Osteocyte (in vitro differentiated cells): ENCODE measurements around the gene NINL. TPM values are rescaled to one million over a fixed set of nuclear protein-coding genes. Genes with fewer than 3 reads are reported as not detected.
"Not testable (repeated sequence)": the region's sequence is repeated elsewhere in the genome, so short reads cannot be mapped to it uniquely, and the experiment has no call there.

Source experiments
- DNase-seq: peaks from one replicate; pipeline ENCODE4 v3.0.0; 2021; ENCODE audit warnings: mixed read lengths; ENCODE audit not compliant: unreplicated experiment; ENCODE audit errors: extremely low spot score
- H3K27ac Mint-ChIP-seq: one replicate; pipeline ENCODE4 v1.8.0; 2021; ENCODE audit warnings: mild to moderate bottlenecking, mixed read lengths; ENCODE audit not compliant: unreplicated experiment
- H3K27me3 Mint-ChIP-seq: one replicate; pipeline ENCODE4 v1.8.0; 2021; ENCODE audit warnings: mixed read lengths; ENCODE audit not compliant: unreplicated experiment
- H3K36me3 Mint-ChIP-seq: one replicate; pipeline ENCODE4 v1.8.0; 2021; ENCODE audit warnings: mixed read lengths; ENCODE audit not compliant: unreplicated experiment
- H3K4me1 Mint-ChIP-seq: one replicate; pipeline ENCODE4 v1.8.0; 2021; ENCODE audit warnings: mixed read lengths; ENCODE audit not compliant: unreplicated experiment
- H3K4me3 Mint-ChIP-seq: one replicate; pipeline ENCODE4 v1.8.0; 2021; ENCODE audit warnings: mild to moderate bottlenecking, moderate library complexity, mixed read lengths; ENCODE audit not compliant: unreplicated experiment
- H3K9me3 Mint-ChIP-seq: one replicate; pipeline ENCODE4 v1.8.0; 2021; ENCODE audit warnings: mixed read lengths; ENCODE audit not compliant: unreplicated experiment
- CTCF ChIP-seq: fragments of 200-600 bp; sonication (generic); IDR thresholded peaks from 2 replicates; pipeline ENCODE4 v1.5.0; 2021; ENCODE audit warnings: antibody characterized with exemption, mild to moderate bottlenecking, moderate library complexity
- total RNA-seq: library from RNA; stranded (reverse); gene quantifications from 2 replicates; pipeline ENCODE4 v1.2.1, GENCODE V29; 2021

Gene NINL
- total RNA-seq, 1 donor from 2014 or later = 20.8 TPM

- Mint-ChIP-seq H3K27me3 (no peaks in the 10 kb centered on the region), H3K27ac (peak overlapping the region; percentile 88), H3K36me3 (peaks cover 60% of the 10 kb centered on the region), H3K4me1 (peaks cover 27% of the 10 kb centered on the region), H3K4me3 (no peak overlapping the region), H3K9me3 (peaks cover 6% of the 10 kb centered on the region)
- no peak for TF ChIP-seq CTCF
- DNase-seq = no peak
Measured at GRCh38 chr20:25509084-25509483, 76.2 kb downstream of the NINL start.

- no peaks in the 10 kb centered on the region for H3K27me3 Mint-ChIP-seq
- no peak for TF ChIP-seq CTCF
- H3K4me1 Mint-ChIP-seq = peaks cover 27% of the 10 kb centered on the region
- peaks cover 53% of the 10 kb centered on the region for H3K36me3 Mint-ChIP-seq
- H3K4me3 Mint-ChIP-seq = no peak overlapping the region
- peak overlapping the region; percentile 88 for H3K27ac Mint-ChIP-seq
- no peak for DNase-seq
- no peaks in the 10 kb centered on the region for H3K9me3 Mint-ChIP-seq
Measured at GRCh38 chr20:25508083-25508770, 77.1 kb downstream of the NINL start.

GRCh38 chr20:25507385-25508082 lies 77.8 kb downstream of the NINL start:
- peaks cover 49% of the 10 kb centered on the region for H3K36me3 Mint-ChIP-seq
- no peaks in the 10 kb centered on the region for H3K27me3 Mint-ChIP-seq
- H3K4me3 Mint-ChIP-seq = no peak overlapping the region
- TF ChIP-seq CTCF = no peak
- peaks cover 27% of the 10 kb centered on the region for H3K4me1 Mint-ChIP-seq
- peak overlapping the region; percentile 88 for H3K27ac Mint-ChIP-seq
- DNase-seq = no peak
- no peaks in the 10 kb centered on the region for H3K9me3 Mint-ChIP-seq

GRCh38 chr20:25504366-25505135 lies 80.8 kb downstream of the NINL start:
- no peak for TF ChIP-seq CTCF
- Mint-ChIP-seq H3K36me3 (peaks cover 34% of the 10 kb centered on the region), H3K4me1 (peaks cover 27% of the 10 kb centered on the region), H3K4me3 (no peak overlapping the region), H3K27ac (no peak overlapping the region), H3K9me3 (no peaks in the 10 kb centered on the region), H3K27me3 (no peaks in the 10 kb centered on the region)
- DNase-seq = no peak

- no peak for TF ChIP-seq CTCF
- no peak overlapping the region for H3K27ac Mint-ChIP-seq
- H3K36me3 Mint-ChIP-seq = peaks cover 29% of the 10 kb centered on the region
- H3K9me3 Mint-ChIP-seq = no peaks in the 10 kb centered on the region
- no peak overlapping the region for H3K4me3 Mint-ChIP-seq
- H3K27me3 Mint-ChIP-seq = no peaks in the 10 kb centered on the region
- no peak for DNase-seq
- peaks cover 24% of the 10 kb centered on the region for H3K4me1 Mint-ChIP-seq
Measured at GRCh38 chr20:25503936-25504335, 81.4 kb downstream of the NINL start.

- not testable (repeated sequence) for H3K4me3 Mint-ChIP-seq, DNase-seq, H3K27ac Mint-ChIP-seq, H3K9me3 Mint-ChIP-seq, H3K27me3 Mint-ChIP-seq
- Mint-ChIP-seq H3K36me3 (peaks cover 27% of the 10 kb centered on the region), H3K4me1 (peaks cover 16% of the 10 kb centered on the region)
Measured at GRCh38 chr20:25503051-25503639, 82.2 kb downstream of the NINL start.
